Fibroblast of peridontal ligament (primary cell): ENCODE data around the gene L3MBTL2.

ENCODE experiments used
- DNase-seq: peaks from one replicate; pipeline ENCODE4 v3.0.0-alpha.2; 2010; ENCODE audit errors: extremely low read depth

L3MBTL2 gene

GRCh38 chr22:41273128-41273527 lies 68.0 kb downstream of the L3MBTL2 start:
- DNase-seq = no peak

DNA sequence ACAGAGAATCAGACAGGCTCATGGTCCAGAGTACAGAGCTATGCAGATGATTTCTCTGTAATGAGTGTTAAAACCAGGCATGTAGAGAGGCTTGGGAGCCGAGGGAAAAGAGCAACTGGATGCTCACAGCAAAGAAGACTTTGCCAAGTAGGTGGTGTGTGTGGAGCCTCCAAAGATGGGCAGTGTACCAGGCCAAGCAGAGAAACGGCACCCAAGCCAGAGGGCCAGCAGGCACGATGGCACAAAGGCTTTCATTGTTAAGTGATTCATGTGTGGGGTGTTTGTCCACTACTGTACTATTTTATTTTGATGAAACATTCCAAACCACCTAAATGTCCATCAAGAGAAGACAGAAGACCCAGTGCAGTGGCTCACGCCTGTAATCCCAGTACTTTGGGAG lies 69.7 kb downstream of the L3MBTL2 start:
- DNase-seq = no peak

DNA sequence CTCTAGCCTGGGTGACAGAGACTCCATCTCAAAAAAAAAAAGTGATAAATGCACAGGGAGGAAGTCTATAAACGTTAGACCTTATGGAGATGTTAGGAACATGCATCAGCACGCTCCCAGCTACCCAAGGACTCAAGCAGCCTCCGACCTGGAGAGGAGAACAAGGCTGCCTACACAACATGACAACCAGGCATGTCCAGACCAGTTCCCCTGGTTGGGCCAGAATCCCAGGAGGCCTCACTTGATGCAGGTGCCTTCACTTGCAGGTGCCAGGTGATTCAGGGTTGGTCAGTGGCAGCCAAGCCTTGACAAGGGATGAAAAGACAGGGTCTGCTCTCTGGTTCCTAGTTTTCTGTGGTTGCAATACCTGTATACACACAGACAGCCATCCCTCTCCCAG lies 75.0 kb downstream of the L3MBTL2 start:
- DNase-seq = no peak

DNA sequence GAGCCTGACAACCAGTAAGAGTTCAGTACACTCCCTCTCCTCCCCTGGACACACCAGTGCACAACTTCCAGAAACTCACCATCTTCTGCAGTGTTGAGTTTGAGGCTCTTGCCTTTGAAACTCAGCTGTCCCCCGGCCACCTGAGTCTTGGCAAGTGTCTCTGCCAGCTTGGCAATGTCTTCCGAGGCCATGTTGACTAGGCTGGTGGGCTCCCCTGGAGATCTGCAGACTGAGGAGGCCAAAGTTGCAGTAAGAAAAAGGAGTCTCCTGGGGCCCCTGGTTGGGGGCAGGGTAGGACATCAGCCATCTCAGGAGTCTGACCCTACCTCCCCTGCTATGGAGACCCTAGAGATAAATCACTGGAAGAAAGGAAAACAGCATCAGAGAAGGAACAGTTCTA lies 75.7 kb downstream of the L3MBTL2 start:
- DNase-seq = no peak
